IMR-90 (cell line): ENCODE measurements around the gene WBP2.

Experiments
- CEBPB ChIP-seq: IDR thresholded peaks from 2 replicates; pipeline ENCODE4 v1.6.1; 2012; ENCODE audit warnings: low read depth, low read length, improper control_type of control experiment
- CHD1 ChIP-seq: IDR thresholded peaks from 2 replicates; pipeline ENCODE4 v1.6.1; 2012; ENCODE audit warnings: low read depth, low read length, improper control_type of control experiment
- ELK1 ChIP-seq: fragments of 150-350 bp; IDR thresholded peaks from 2 replicates; pipeline ENCODE4 v1.6.1; 2016; ENCODE audit warnings: low read depth, mild to moderate bottlenecking, low read length, moderate library complexity, borderline replicate concordance
- FOS ChIP-seq: fragments of 150-350 bp; IDR thresholded peaks from 2 replicates; pipeline ENCODE4 v1.6.1; 2016; ENCODE audit warnings: low read depth, low read length
- MAFK ChIP-seq: IDR thresholded peaks from 2 replicates; pipeline ENCODE4 v1.6.1; 2012; ENCODE audit warnings: low read depth, low read length, improper control_type of control experiment
- MXI1 ChIP-seq: IDR thresholded peaks from 2 replicates; pipeline ENCODE4 v1.6.1; 2012; ENCODE audit warnings: low read depth, mild to moderate bottlenecking, low read length, moderate library complexity, borderline replicate concordance
- POLR2A ChIP-seq: IDR thresholded peaks from 2 replicates; pipeline ENCODE4 v1.6.1; 2012; ENCODE audit warnings: mild to moderate bottlenecking, low read depth, low read length
- RAD21 ChIP-seq: IDR thresholded peaks from 2 replicates; pipeline ENCODE4 v1.6.1; 2012; ENCODE audit warnings: low read length, improper control_type of control experiment
- RFX5 ChIP-seq: IDR thresholded peaks from 2 replicates; pipeline ENCODE4 v1.8.0; 2012; ENCODE audit warnings: low read depth, mild to moderate bottlenecking, low read length, moderate library complexity
- SMC3 ChIP-seq: fragments of 150-350 bp; IDR thresholded peaks from 2 replicates; pipeline ENCODE4 v1.6.1; 2016; ENCODE audit warnings: low read depth, mild to moderate bottlenecking, antibody characterized with exemption, low read length, moderate library complexity
- TF ChIP-seq, protein P1 (sequence below): conservative IDR thresholded peaks from 2 replicates; pipeline ENCODE4 v1.5.1; 2012; ENCODE audit warnings: mild to moderate bottlenecking, low read depth, low read length, improper control_type of control experiment
- TF ChIP-seq, protein P2 (sequence below): fragments of 150-350 bp; IDR thresholded peaks from 2 replicates; pipeline ENCODE4 v1.6.1; 2017; ENCODE audit warnings: mild to moderate bottlenecking, antibody characterized with exemption, low read length, low read depth

GRCh38 chr17:75856062-75856756 lies 1.1 kb upstream of the WBP2 start:
- TF ChIP-seq, protein P1, sequence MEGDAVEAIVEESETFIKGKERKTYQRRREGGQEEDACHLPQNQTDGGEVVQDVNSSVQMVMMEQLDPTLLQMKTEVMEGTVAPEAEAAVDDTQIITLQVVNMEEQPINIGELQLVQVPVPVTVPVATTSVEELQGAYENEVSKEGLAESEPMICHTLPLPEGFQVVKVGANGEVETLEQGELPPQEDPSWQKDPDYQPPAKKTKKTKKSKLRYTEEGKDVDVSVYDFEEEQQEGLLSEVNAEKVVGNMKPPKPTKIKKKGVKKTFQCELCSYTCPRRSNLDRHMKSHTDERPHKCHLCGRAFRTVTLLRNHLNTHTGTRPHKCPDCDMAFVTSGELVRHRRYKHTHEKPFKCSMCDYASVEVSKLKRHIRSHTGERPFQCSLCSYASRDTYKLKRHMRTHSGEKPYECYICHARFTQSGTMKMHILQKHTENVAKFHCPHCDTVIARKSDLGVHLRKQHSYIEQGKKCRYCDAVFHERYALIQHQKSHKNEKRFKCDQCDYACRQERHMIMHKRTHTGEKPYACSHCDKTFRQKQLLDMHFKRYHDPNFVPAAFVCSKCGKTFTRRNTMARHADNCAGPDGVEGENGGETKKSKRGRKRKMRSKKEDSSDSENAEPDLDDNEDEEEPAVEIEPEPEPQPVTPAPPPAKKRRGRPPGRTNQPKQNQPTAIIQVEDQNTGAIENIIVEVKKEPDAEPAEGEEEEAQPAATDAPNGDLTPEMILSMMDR = peak; percentile 57; the same call in 1 of the 2 replicates
- no peak for TF ChIP-seq ELK1
- TF ChIP-seq RAD21 = peak; percentile 55; the same call in 1 of the 2 replicates
- TF ChIP-seq MAFK = no peak
- no peak; the same call in 1 of the 2 replicates for TF ChIP-seq POLR2A
- no peak for TF ChIP-seq FOS
- no peak for TF ChIP-seq CEBPB
- TF ChIP-seq RFX5 = no peak
- no peak for TF ChIP-seq MXI1
- TF ChIP-seq CHD1 = no peak
- TF ChIP-seq SMC3 = peak; percentile 31
- TF ChIP-seq, protein P2, sequence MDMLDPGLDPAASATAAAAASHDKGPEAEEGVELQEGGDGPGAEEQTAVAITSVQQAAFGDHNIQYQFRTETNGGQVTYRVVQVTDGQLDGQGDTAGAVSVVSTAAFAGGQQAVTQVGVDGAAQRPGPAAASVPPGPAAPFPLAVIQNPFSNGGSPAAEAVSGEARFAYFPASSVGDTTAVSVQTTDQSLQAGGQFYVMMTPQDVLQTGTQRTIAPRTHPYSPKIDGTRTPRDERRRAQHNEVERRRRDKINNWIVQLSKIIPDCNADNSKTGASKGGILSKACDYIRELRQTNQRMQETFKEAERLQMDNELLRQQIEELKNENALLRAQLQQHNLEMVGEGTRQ = 0 out of 2 replicates have a peak, but pooled peaks have one; percentile 7
